BE2C (cell line): Measurements from ENCODE around the gene SLC2A3.

Experiments
- DNase-seq: peaks from one replicate; pipeline ENCODE4 v3.0.0-alpha.2; 2020
- H3K27me3 ChIP-seq: fragments of 250-450 bp; sonication (Bioruptor Pico); 2 replicates; pipeline ENCODE4 v1.5.1; 2020; ENCODE audit warnings: mild to moderate bottlenecking
- H3K36me3 ChIP-seq: fragments of 250-450 bp; sonication (Bioruptor Pico); 2 replicates; pipeline ENCODE4 v1.5.1; 2020; ENCODE audit warnings: mild to moderate bottlenecking
- H3K4me1 ChIP-seq: fragments of 250-450 bp; sonication (Bioruptor Pico); 2 replicates; pipeline ENCODE4 v1.5.1; 2020
- H3K4me3 ChIP-seq: 2 replicates; pipeline ENCODE4 v1.5.1; 2011; ENCODE audit warnings: low read depth, low read length
- H3K9me3 ChIP-seq: fragments of 250-450 bp; sonication (Bioruptor Pico); 2 replicates; pipeline ENCODE4 v1.5.1; 2020
- CTCF ChIP-seq: IDR thresholded peaks from 2 replicates; pipeline ENCODE4 v1.5.1; 2012; ENCODE audit warnings: mild to moderate bottlenecking, low read depth, low read length

The SLC2A3 gene

GRCh38 chr12:7879246-7879645 is 56.7 kb downstream of the SLC2A3 start:
- no peaks in the 10 kb centered on the region for H3K9me3 ChIP-seq
- H3K27me3 ChIP-seq: no peaks in the 10 kb centered on the region
- no peak for TF ChIP-seq CTCF
- no peak overlapping the region for H3K4me3 ChIP-seq
- no peaks in the 10 kb centered on the region for H3K4me1 ChIP-seq
- H3K36me3 ChIP-seq: no peaks in the 10 kb centered on the region
- no peak for DNase-seq

GRCh38 chr12:7877420-7877819 is 58.6 kb downstream of the SLC2A3 start:
- no peaks in the 10 kb centered on the region for H3K36me3 ChIP-seq
- H3K4me1 ChIP-seq: no peaks in the 10 kb centered on the region
- no peak for DNase-seq
- TF ChIP-seq CTCF: no peak
- H3K27me3 ChIP-seq: no peaks in the 10 kb centered on the region
- no peak overlapping the region for H3K4me3 ChIP-seq
- no peaks in the 10 kb centered on the region for H3K9me3 ChIP-seq

- Histone ChIP-seq H3K36me3 (no peaks in the 10 kb centered on the region), H3K4me3 (no peak within 1 kb of the TSS), H3K4me1 (no peaks in the 10 kb centered on the region), H3K9me3 (no peaks in the 10 kb centered on the region), H3K27me3 (no peaks in the 10 kb centered on the region)
- TF ChIP-seq CTCF: no peak
- no peak for DNase-seq
Observed at GRCh38 chr12:7872566-7873319, 63.2 kb downstream of the SLC2A3 start, which contains the start of gene SLC2A14. Gene SLC2A14, minus strand, starts transcription at chr12:7872915. Its CDS starts 3,035 bp downstream, at chr12:7869880.

- no peak for TF ChIP-seq CTCF
Observed at GRCh38 chr12:7870335-7870734, 65.7 kb downstream of the SLC2A3 start.

More at GRCh38 chr12:7870335-7870734, 65.7 kb downstream of the SLC2A3 start:
- no peaks in the 10 kb centered on the region for H3K27me3 ChIP-seq
- no peak overlapping the region for H3K4me3 ChIP-seq
- H3K36me3 ChIP-seq: no peaks in the 10 kb centered on the region
- H3K9me3 ChIP-seq: no peaks in the 10 kb centered on the region
- no peaks in the 10 kb centered on the region for H3K4me1 ChIP-seq
- no peak for DNase-seq
